A673 (cell line): Measurements from ENCODE around the gene KRT77. TPM values are rescaled to one million over a fixed set of nuclear protein-coding genes. Genes with fewer than 3 reads are reported as not detected.

Experiments
- BruUV-seq: library from RNA; stranded (reverse); fragments of 400-500 nt; replicated peaks from 2 replicates; lab custom pipeline; 2021; lab: Mats Ljungman, UMichigan
- CTCF ChIA-PET: fragments of 300-600 bp; sonication (Branson Sonifier 250); formaldehyde crosslinking; loops from one replicate; lab custom pipeline; 2022; ENCODE audit warnings: antibody characterized with exemption; lab: Charles Lee
- POLR2A ChIA-PET: fragments of 300-600 bp; sonication (Branson Sonifier 250); formaldehyde crosslinking; loops from one replicate; lab custom pipeline; 2022; ENCODE audit warnings: antibody characterized with exemption; ENCODE audit not compliant: low non-redundant PET; lab: Charles Lee
- DNase-seq: peaks from one replicate; pipeline ENCODE4 v3.0.0-alpha.2; 2015; ENCODE audit warnings: low spot score
- H3K27ac ChIP-seq: fragments of 200-600 bp; sonication (generic); 2 replicates; pipeline ENCODE4 v1.5.1; 2016; ENCODE audit warnings: mixed run types, low read depth, mild to moderate bottlenecking, mixed read lengths, antibody characterized with exemption, low read length; ENCODE audit not compliant: poor library complexity, severe bottlenecking
- H3K27me3 ChIP-seq: fragments of 200-600 bp; sonication (generic); replicated peaks from 2 replicates; pipeline ENCODE4 v1.6.1; 2017; ENCODE audit warnings: mixed run types, low read depth, mild to moderate bottlenecking, mixed read lengths, antibody characterized with exemption, low read length; ENCODE audit not compliant: insufficient read depth, poor library complexity
- H3K36me3 ChIP-seq: fragments of 200-600 bp; sonication (generic); 2 replicates; pipeline ENCODE4 v1.6.1; 2016; ENCODE audit warnings: mixed run types, mild to moderate bottlenecking, mixed read lengths, antibody characterized with exemption, low read length; ENCODE audit not compliant: insufficient read depth, poor library complexity, severe bottlenecking
- H3K4me1 ChIP-seq: fragments of 200-600 bp; sonication (generic); 2 replicates; pipeline ENCODE4 v1.6.1; 2017; ENCODE audit warnings: mixed run types, mild to moderate bottlenecking, mixed read lengths, antibody characterized with exemption, low read length; ENCODE audit not compliant: insufficient read depth, poor library complexity, severe bottlenecking
- H3K4me3 ChIP-seq: fragments of 200-600 bp; sonication (generic); 2 replicates; pipeline ENCODE4 v1.5.1; 2016; ENCODE audit warnings: low read depth, mixed run types, mild to moderate bottlenecking, mixed read lengths, low read length; ENCODE audit not compliant: poor library complexity, severe bottlenecking
- H3K9me3 ChIP-seq: fragments of 200-600 bp; sonication (generic); 2 replicates; pipeline ENCODE4 v1.6.1; 2016; ENCODE audit warnings: mixed run types, low read depth, mild to moderate bottlenecking, mixed read lengths, antibody characterized with exemption, low read length; ENCODE audit not compliant: poor library complexity, severe bottlenecking
- EZH2 ChIP-seq: fragments of 200-600 bp; sonication (generic); IDR thresholded peaks from 2 replicates; pipeline ENCODE4 v1.6.1; 2017; ENCODE audit warnings: borderline replicate concordance, low read depth, mild to moderate bottlenecking, mixed read lengths, antibody characterized with exemption, low read length; ENCODE audit not compliant: poor library complexity, severe bottlenecking
- intact Hi-C: fragments of 100-400 bp; cut with micrococcal nuclease; formaldehyde crosslinking; loops from one replicate; pipeline ENCODE4 v1.10.0; 2022; ENCODE audit not compliant: unreplicated experiment
- total RNA-seq: library from RNA; stranded (reverse); gene quantifications from 2 replicates; pipeline ENCODE4 v1.2.3, GENCODE V29; 2021
- TF ChIP-seq, protein P1 (sequence below): fragments of 300-800, 200-600 bp; sonication (generic); conservative IDR thresholded peaks from 2 replicates; pipeline ENCODE4 v1.5.1; 2017; ENCODE audit warnings: low read depth, mild to moderate bottlenecking, antibody characterized with exemption, low read length, moderate library complexity, mixed read lengths

Gene KRT77
- total RNA-seq, 1 experiment from 2014 or later, result not detected

DNA sequence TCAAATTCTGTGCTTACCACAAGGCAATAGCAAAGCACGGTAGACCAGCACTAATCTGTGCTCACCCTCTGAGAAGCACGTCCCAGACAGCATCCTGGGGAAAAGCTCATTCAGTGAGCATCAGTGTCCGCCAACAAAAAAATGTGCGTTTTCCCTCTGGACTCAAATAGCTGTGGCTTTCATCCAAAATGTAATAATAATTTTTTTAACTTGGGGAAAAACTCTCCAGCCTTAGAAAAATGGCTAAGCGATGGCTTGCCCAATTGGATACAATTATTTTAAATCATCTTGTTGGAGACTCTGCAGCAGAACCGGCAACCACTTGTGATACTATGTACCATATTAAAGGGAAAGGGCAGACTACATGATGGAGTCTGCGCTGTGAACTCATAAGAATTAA is 1.1 kb upstream of the KRT77 start:
- POLR2A ChIA-PET, result no interaction called here
- no peak overlapping the region for H3K4me3 ChIP-seq
- H3K4me1 ChIP-seq, result peaks cover 5% of the 10 kb centered on the region
- no peaks in the 10 kb centered on the region for H3K27me3 ChIP-seq
- intact Hi-C loops, result no loop called here
- no peaks in the 10 kb centered on the region for H3K36me3 ChIP-seq
- peak; percentile 51 for DNase-seq
- TF ChIP-seq, protein P1, sequence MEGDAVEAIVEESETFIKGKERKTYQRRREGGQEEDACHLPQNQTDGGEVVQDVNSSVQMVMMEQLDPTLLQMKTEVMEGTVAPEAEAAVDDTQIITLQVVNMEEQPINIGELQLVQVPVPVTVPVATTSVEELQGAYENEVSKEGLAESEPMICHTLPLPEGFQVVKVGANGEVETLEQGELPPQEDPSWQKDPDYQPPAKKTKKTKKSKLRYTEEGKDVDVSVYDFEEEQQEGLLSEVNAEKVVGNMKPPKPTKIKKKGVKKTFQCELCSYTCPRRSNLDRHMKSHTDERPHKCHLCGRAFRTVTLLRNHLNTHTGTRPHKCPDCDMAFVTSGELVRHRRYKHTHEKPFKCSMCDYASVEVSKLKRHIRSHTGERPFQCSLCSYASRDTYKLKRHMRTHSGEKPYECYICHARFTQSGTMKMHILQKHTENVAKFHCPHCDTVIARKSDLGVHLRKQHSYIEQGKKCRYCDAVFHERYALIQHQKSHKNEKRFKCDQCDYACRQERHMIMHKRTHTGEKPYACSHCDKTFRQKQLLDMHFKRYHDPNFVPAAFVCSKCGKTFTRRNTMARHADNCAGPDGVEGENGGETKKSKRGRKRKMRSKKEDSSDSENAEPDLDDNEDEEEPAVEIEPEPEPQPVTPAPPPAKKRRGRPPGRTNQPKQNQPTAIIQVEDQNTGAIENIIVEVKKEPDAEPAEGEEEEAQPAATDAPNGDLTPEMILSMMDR, result no peak
- CTCF ChIA-PET, result no interaction called here
- BruUV-seq, result no TSS peak
- H3K27ac ChIP-seq, result no peak overlapping the region
- no peaks in the 10 kb centered on the region for H3K9me3 ChIP-seq

- Histone ChIP-seq H3K4me1 (peaks cover 5% of the 10 kb centered on the region), H3K27ac (no peak overlapping the region), H3K9me3 (no peaks in the 10 kb centered on the region), H3K4me3 (no peak overlapping the region), H3K36me3 (no peaks in the 10 kb centered on the region), H3K27me3 (no peaks in the 10 kb centered on the region)
- CTCF ChIA-PET, result no interaction called here
- intact Hi-C loops, result no loop called here
- DNase-seq, result no peak
- BruUV-seq, result no TSS peak
- TF ChIP-seq, protein P1, result no peak
- no peak for TF ChIP-seq EZH2
- POLR2A ChIA-PET, result no interaction called here
These were observed 554 bp upstream of the KRT77 start for GRCh38 chr12:52703878-52704277.

- intact Hi-C loops, result no loop called here
- peaks cover 5% of the 10 kb centered on the region for H3K4me1 ChIP-seq
- no peak overlapping the region for H3K27ac ChIP-seq
- H3K36me3 ChIP-seq, result no peaks in the 10 kb centered on the region
- POLR2A ChIA-PET, result no interaction called here
- no TSS peak for BruUV-seq
- H3K4me3 ChIP-seq, result no peak overlapping the region
- no peaks in the 10 kb centered on the region for H3K9me3 ChIP-seq
- no peak for DNase-seq
- TF ChIP-seq, protein P1, result no peak
- TF ChIP-seq EZH2, result no peak
- no peaks in the 10 kb centered on the region for H3K27me3 ChIP-seq
- CTCF ChIA-PET, result no interaction called here
These were observed 986 bp downstream of the KRT77 start for GRCh38 chr12:52702338-52702737.
